HG02763 (cell line): ENCODE measurements around the gene TMEM140.
"Not testable (repeated sequence)": the region's sequence is repeated elsewhere in the genome, so short reads cannot be mapped to it uniquely, and the experiment has no call there.

Experiments used
- ATAC-seq: cut with Tn5 transposase; IDR thresholded peaks from one replicate; pipeline ENCODE4 v1.9.1; 2021; ENCODE audit warnings: mild to moderate bottlenecking, moderate library complexity; ENCODE audit not compliant: unreplicated experiment

The TMEM140 gene

GRCh38 chr7:135171581-135172291 is 23.9 kb downstream of the TMEM140 start:
- not testable (repeated sequence) for ATAC-seq

- ATAC-seq: not testable (repeated sequence)
Observed at GRCh38 chr7:135173916-135174315, 26.0 kb downstream of the TMEM140 start.

- ATAC-seq: no peak
Observed at GRCh38 chr7:135174941-135175340, 27.1 kb downstream of the TMEM140 start.

- no peak for ATAC-seq
Observed at GRCh38 chr7:135175931-135176330, 28.1 kb downstream of the TMEM140 start.

- ATAC-seq: no peak
Observed at GRCh38 chr7:135177028-135177696, 29.3 kb downstream of the TMEM140 start.

GRCh38 chr7:135178364-135178763 is 30.5 kb downstream of the TMEM140 start:
- ATAC-seq: no peak

GRCh38 chr7:135179321-135179925 is 31.6 kb downstream of the TMEM140 start:
- ATAC-seq: no peak

GRCh38 chr7:135180122-135180521 is 32.2 kb downstream of the TMEM140 start:
- ATAC-seq: no peak

- ATAC-seq: no peak
Observed at GRCh38 chr7:135181261-135181928, 33.5 kb downstream of the TMEM140 start.

- ATAC-seq: no peak
Observed at GRCh38 chr7:135181929-135182678, 34.2 kb downstream of the TMEM140 start.

- ATAC-seq: no peak
Observed at GRCh38 chr7:135183478-135183877, 35.6 kb downstream of the TMEM140 start.

GRCh38 chr7:135184254-135184841 is 36.5 kb downstream of the TMEM140 start:
- ATAC-seq: no peak

- no peak for ATAC-seq
Observed at GRCh38 chr7:135185471-135186260, 37.8 kb downstream of the TMEM140 start.

GRCh38 chr7:135186261-135186540 is 38.3 kb downstream of the TMEM140 start:
- ATAC-seq: no peak

- ATAC-seq: peak; percentile 48
Observed at GRCh38 chr7:135186841-135187253, 39.0 kb downstream of the TMEM140 start.

GRCh38 chr7:135188298-135188984 is 40.6 kb downstream of the TMEM140 start:
- ATAC-seq: peak; percentile 42

- no peak for ATAC-seq
Observed at GRCh38 chr7:135189221-135189662, 41.4 kb downstream of the TMEM140 start.

- no peak for ATAC-seq
Observed at GRCh38 chr7:135189961-135190360, 42.1 kb downstream of the TMEM140 start.

- ATAC-seq: no peak
Observed at GRCh38 chr7:135190703-135191102, 42.8 kb downstream of the TMEM140 start.
